Endothelial cell of umbilical vein (primary cell): Measurements from ENCODE around the gene VDR. TPM values are rescaled to one million over a fixed set of nuclear protein-coding genes. Genes with fewer than 3 reads are reported as not detected.

Experiments
- BruUV-seq: library from RNA; stranded (reverse); fragments of 400-500 nt; replicated peaks from 2 replicates; lab custom pipeline; 2021; lab: Mats Ljungman, UMichigan
- CTCF ChIA-PET: fragments of 300-600, 350-600 bp; sonication (Branson Sonifier 250); formaldehyde crosslinking; loops from one replicate; lab custom pipeline; 2021; ENCODE audit warnings: antibody characterized with exemption, inconsistent platforms; lab: Charles Lee
- POLR2A ChIA-PET: fragments of 300-600, 350-600 bp; sonication (Branson Sonifier 250); formaldehyde crosslinking; loops from one replicate; lab custom pipeline; 2021; ENCODE audit warnings: antibody characterized with exemption, inconsistent platforms; lab: Charles Lee
- DNase-seq: peaks from one replicate; pipeline ENCODE4 v3.0.0-alpha.2; 2011; ENCODE audit warnings: low read depth, low spot score
- FAIRE-seq: peaks from 2 replicates; lab custom pipeline; 2011; peaks lifted over from hg19 to GRCh38; lab: Jason Lieb, UNC
- H2AFZ ChIP-seq: 2 replicates; pipeline ENCODE4 v1.6.0; 2012; ENCODE audit warnings: low read depth, low read length, control low read depth, inconsistent platforms
- H3K27ac ChIP-seq: 2 replicates; pipeline ENCODE4 v1.5.1; 2011; ENCODE audit warnings: low read depth, mild to moderate bottlenecking, control low read depth, low read length, moderate library complexity; ENCODE audit not compliant: insufficient read depth
- H3K27me3 ChIP-seq, 2 experiments: 2 replicates each; pipeline versions ENCODE4 v1.6.0 to v1.6.1; 2011; ENCODE audit warnings: low read length in 2 of 2, mixed read lengths in 1 of 2; ENCODE audit not compliant: control insufficient read depth in 2 of 2, insufficient read depth in 2 of 2
- H3K36me3 ChIP-seq, 2 experiments: 2 replicates in 1 of 2; 3 replicates in 1 of 2; pipeline ENCODE4 v1.5.1; 2011; ENCODE audit warnings: low read length in 2 of 2, mild to moderate bottlenecking in 1 of 2, moderate library complexity in 1 of 2; ENCODE audit not compliant: control insufficient read depth in 2 of 2, insufficient read depth in 2 of 2; ENCODE audit errors: extremely low read depth in 1 of 2
- H3K4me1 ChIP-seq: 3 replicates; pipeline ENCODE4 v1.5.1; 2011; ENCODE audit warnings: mild to moderate bottlenecking, low read length; ENCODE audit not compliant: control insufficient read depth, insufficient read depth; ENCODE audit errors: extremely low read depth
- H3K4me2 ChIP-seq: 2 replicates; pipeline ENCODE4 v1.6.1; 2011; ENCODE audit warnings: low read length, control low read depth, mixed read lengths; ENCODE audit not compliant: insufficient read depth
- H3K4me3 ChIP-seq, 3 experiments: fragments of 200-600 bp in 1 of 3; sonication (generic), shearing (Covaris generic) in 1 of 3; replicated peaks in 1 of 3; 2 replicates each; pipeline ENCODE4 v1.5.1; 2011 to 2016; ENCODE audit warnings: control low read depth in 3 of 3, low read length in 3 of 3, mild to moderate bottlenecking in 2 of 3, inconsistent platforms in 1 of 3, low read depth in 1 of 3, moderate library complexity in 1 of 3; ENCODE audit not compliant: insufficient read depth in 1 of 3
- H3K79me2 ChIP-seq: 2 replicates; pipeline ENCODE4 v1.6.0; 2012; ENCODE audit warnings: low read length, inconsistent platforms; ENCODE audit not compliant: control insufficient read depth, insufficient read depth
- H3K9ac ChIP-seq: replicated peaks from 2 replicates; pipeline ENCODE3; 2011; ENCODE audit warnings: low read length, control low read depth; ENCODE audit not compliant: insufficient read depth; ENCODE audit errors: extremely low read depth
- H3K9me1 ChIP-seq: replicated peaks from 3 replicates; pipeline ENCODE4 v1.6.0; 2011; ENCODE audit warnings: mild to moderate bottlenecking, low read length; ENCODE audit not compliant: control insufficient read depth, insufficient read depth; ENCODE audit errors: extremely low read depth
- H3K9me3 ChIP-seq: replicated peaks from 2 replicates; pipeline ENCODE4 v1.5.1; 2012; ENCODE audit warnings: low read length, inconsistent platforms; ENCODE audit not compliant: control insufficient read depth, insufficient read depth
- H4K20me1 ChIP-seq: replicated peaks from 2 replicates; pipeline ENCODE3; 2011; ENCODE audit warnings: mild to moderate bottlenecking, low read length; ENCODE audit not compliant: control insufficient read depth, insufficient read depth; ENCODE audit errors: extremely low read depth
- EZH2 ChIP-seq: IDR thresholded peaks from 2 replicates; pipeline ENCODE4 v1.6.1; 2012; ENCODE audit warnings: borderline replicate concordance, low read depth, mild to moderate bottlenecking, moderate library complexity, low read length, inconsistent platforms; ENCODE audit not compliant: severe bottlenecking
- FOS ChIP-seq: IDR thresholded peaks from 2 replicates; pipeline ENCODE4 v1.6.1; 2011; ENCODE audit warnings: mild to moderate bottlenecking, low read length, moderate library complexity, borderline replicate concordance; ENCODE audit not compliant: insufficient read depth
- JUN ChIP-seq: IDR thresholded peaks from 2 replicates; pipeline ENCODE4 v1.6.1; 2011; ENCODE audit warnings: borderline replicate concordance, low read depth; ENCODE audit not compliant: insufficient read length, insufficient read depth
- MAX ChIP-seq: IDR thresholded peaks from 2 replicates; pipeline ENCODE4 v1.6.1; 2011; ENCODE audit not compliant: insufficient read depth, insufficient read length
- MYC ChIP-seq: IDR thresholded peaks from one replicate; pipeline ENCODE4 v1.6.1; 2011; ENCODE audit warnings: mild to moderate bottlenecking, low read depth, low read length
- POLR2A ChIP-seq: IDR thresholded peaks from 2 replicates; pipeline ENCODE4 v1.6.1; 2012; ENCODE audit warnings: low read depth, mild to moderate bottlenecking, control low read depth, low read length
- POLR2AphosphoS5 ChIP-seq: IDR thresholded peaks from 2 replicates; pipeline ENCODE4 v1.6.1; 2012; ENCODE audit warnings: low read depth, mild to moderate bottlenecking, control low read depth, low read length, moderate library complexity; ENCODE audit not compliant: insufficient read depth
- dilution Hi-C: fragments of 300-500 bp; cut with MboI; formaldehyde crosslinking; loops from one replicate; pipeline ENCODE4 v1.15.0; 2019; ENCODE audit warnings: low sequenced_read_pairs; ENCODE audit not compliant: extremely low pct_ligation_motif_present
- intact Hi-C: fragments of 100-400 bp; cut with micrococcal nuclease; formaldehyde crosslinking; loops from one replicate; pipeline ENCODE4 v1.10.0; 2022
- polyA plus RNA-seq, 4 experiments: library from polyadenylated mRNA; depleted of rRNA in 3 of 4; stranded (reverse) in 3 of 4; unstranded in 1 of 4; fragments of >200 nt; gene quantifications; 2 replicates each; pipeline versions ENCODE4 v1.2.1 to v1.2.3, GENCODE V29; 2011 to 2012; ENCODE audit warnings: missing spikeins in 1 of 4
- total RNA-seq: library from RNA; stranded (reverse); gene quantifications from 2 replicates; pipeline ENCODE4 v1.2.3, GENCODE V29; 2021
- TF ChIP-seq, protein P1 (sequence below), 2 donors: IDR thresholded peaks; 1 replicate in 1 of 2; 2 replicates in 1 of 2; pipeline ENCODE4 v1.5.1; 2011; ENCODE audit warnings: low read length in 2 of 2, mild to moderate bottlenecking in 2 of 2, moderate library complexity in 2 of 2, control low read depth in 1 of 2, inconsistent platforms in 1 of 2, low read depth in 1 of 2; ENCODE audit not compliant: insufficient read depth in 1 of 2; ENCODE audit errors: extremely low read depth in 1 of 2

The VDR gene
- total and polyA plus RNA-seq, 2 donors (not counting 3 experiments of a cell fraction or from before 2014, with no cell fraction given) = 0.73 to 0.91 TPM

- Histone ChIP-seq H3K4me2 (no peak overlapping the region), H3K27me3 (peaks cover 19 to 25% of the 10 kb centered on the region in 2 experiments), H3K4me1 (no peaks in the 10 kb centered on the region), H4K20me1 (no peaks in the 10 kb centered on the region), H3K4me3 (no peak overlapping the region), H3K9me3 (no peaks in the 10 kb centered on the region), H3K36me3 (no peaks in the 10 kb centered on the region), H3K79me2 (no peaks in the 10 kb centered on the region), H2AFZ (no peak overlapping the region), H3K27ac (no peak overlapping the region), H3K9ac (no peak overlapping the region), H3K9me1 (no peaks in the 10 kb centered on the region)
- intact Hi-C loops = no loop called here
- POLR2A ChIA-PET = no interaction called here
- no TSS peak for BruUV-seq
- FAIRE-seq (no peak), DNase-seq (no peak)
- TF ChIP-seq JUN (no peak), FOS (no peak), MAX (no peak), EZH2 (no peak), POLR2AphosphoS5 (no peak), MYC (no peak), POLR2A (no peak)
- TF ChIP-seq, protein P1, sequence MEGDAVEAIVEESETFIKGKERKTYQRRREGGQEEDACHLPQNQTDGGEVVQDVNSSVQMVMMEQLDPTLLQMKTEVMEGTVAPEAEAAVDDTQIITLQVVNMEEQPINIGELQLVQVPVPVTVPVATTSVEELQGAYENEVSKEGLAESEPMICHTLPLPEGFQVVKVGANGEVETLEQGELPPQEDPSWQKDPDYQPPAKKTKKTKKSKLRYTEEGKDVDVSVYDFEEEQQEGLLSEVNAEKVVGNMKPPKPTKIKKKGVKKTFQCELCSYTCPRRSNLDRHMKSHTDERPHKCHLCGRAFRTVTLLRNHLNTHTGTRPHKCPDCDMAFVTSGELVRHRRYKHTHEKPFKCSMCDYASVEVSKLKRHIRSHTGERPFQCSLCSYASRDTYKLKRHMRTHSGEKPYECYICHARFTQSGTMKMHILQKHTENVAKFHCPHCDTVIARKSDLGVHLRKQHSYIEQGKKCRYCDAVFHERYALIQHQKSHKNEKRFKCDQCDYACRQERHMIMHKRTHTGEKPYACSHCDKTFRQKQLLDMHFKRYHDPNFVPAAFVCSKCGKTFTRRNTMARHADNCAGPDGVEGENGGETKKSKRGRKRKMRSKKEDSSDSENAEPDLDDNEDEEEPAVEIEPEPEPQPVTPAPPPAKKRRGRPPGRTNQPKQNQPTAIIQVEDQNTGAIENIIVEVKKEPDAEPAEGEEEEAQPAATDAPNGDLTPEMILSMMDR (IDR thresholded peaks at IDR 0.05; ENCODE audit: extremely low read depth in 1 of 2, insufficient read depth in 1 of 2, low read depth in 1 of 2, low read length in 2 of 2) = no peak
- CTCF ChIA-PET = interaction anchor here (1.9 kb wide), 1 partner anchor 11 kb away, joined by 6 read pairs; no protein-coding TSS in a partner anchor
- dilution Hi-C loops = no loop called here
Measured at GRCh38 chr12:47939009-47939601, 34.3 kb upstream of the VDR start.
